A549 (cell line): ENCODE data around the gene MAP3K7. TPM values are rescaled to one million over a fixed set of nuclear protein-coding genes. Genes with fewer than 3 reads are reported as not detected.

Experiments
- ATAC-seq, 2 experiments: fragments of 200-7000 bp in 1 of 2; fragments of >200 bp in 1 of 2; cut with Nextera tagmentation in 1 of 2; cut with Tn5 transposase in 1 of 2; 3 replicates each; pipeline versions ENCODE4 v1.8.0 to v1.9.1; 2018 to 2020; ENCODE audit warnings: mild to moderate bottlenecking in 1 of 2, moderate library complexity in 1 of 2
- CTCF ChIA-PET: fragments of 300-600 bp; sonication (Branson Sonifier 250); formaldehyde crosslinking; extraction: SDS; loops from one replicate; lab custom pipeline; 2021; ENCODE audit warnings: antibody characterized with exemption, inconsistent platforms; lab: Yijun Ruan, JAX
- POLR2A ChIA-PET: fragments of 350-600 bp; formaldehyde crosslinking; extraction: SDS; loops from one replicate; lab custom pipeline; 2021; ENCODE audit warnings: antibody characterized with exemption, inconsistent platforms; lab: Yijun Ruan, JAX
- DNase-seq, 2 experiments: peaks; one replicate each; pipeline versions ENCODE4 v3.0.0 to v3.0.0-alpha.2; 2011 to 2016; ENCODE audit warnings: low read depth in 1 of 2, low spot score in 1 of 2
- FAIRE-seq: peaks from 2 replicates; lab custom pipeline; 2011; peaks lifted over from hg19 to GRCh38; lab: Jason Lieb, UNC
- H3K27ac ChIP-seq, 2 experiments: fragments of >200 bp; sonication (Bioruptor Twin); formaldehyde crosslinking; 3 replicates each; pipeline ENCODE4 v1.5.1; 2016 to 2017
- H3K4me1 ChIP-seq: fragments of >200 bp; sonication (Bioruptor Twin); formaldehyde crosslinking; 3 replicates; pipeline ENCODE4 v1.6.1; 2016
- H3K4me2 ChIP-seq: fragments of >200 bp; sonication (Bioruptor Twin); formaldehyde crosslinking; 3 replicates; pipeline ENCODE4 v1.6.1; 2016
- H3K4me3 ChIP-seq: fragments of >200 bp; sonication (Bioruptor Twin); formaldehyde crosslinking; 3 replicates; pipeline ENCODE4 v1.5.1; 2016
- H3K9me3 ChIP-seq: fragments of >200 bp; sonication (Bioruptor Twin); formaldehyde crosslinking; 3 replicates; pipeline ENCODE4 v1.6.1; 2016
- ATOH8 ChIP-seq: fragments of 250-450 bp; sonication (Bioruptor Pico); IDR thresholded peaks from 2 replicates; pipeline ENCODE4 v1.5.0; 2020; ENCODE audit warnings: low read depth, mild to moderate bottlenecking, moderate library complexity
- CBX2 ChIP-seq: fragments of 200-600 bp; sonication (generic); IDR thresholded peaks from 2 replicates; pipeline ENCODE4 v1.6.1; 2016; ENCODE audit warnings: low read depth, mild to moderate bottlenecking, borderline replicate concordance
- CHD4 ChIP-seq: fragments of 200-600 bp; sonication (generic); IDR thresholded peaks from 2 replicates; pipeline ENCODE4 v1.6.1; 2016; ENCODE audit warnings: antibody characterized with exemption, mild to moderate bottlenecking, borderline replicate concordance
- ELK1 ChIP-seq: fragments of 150-350 bp; IDR thresholded peaks from 2 replicates; pipeline ENCODE4 v1.6.1; 2014; ENCODE audit warnings: low read depth, mild to moderate bottlenecking, low read length
- ESRRA ChIP-seq: fragments of 150-350 bp; IDR thresholded peaks from 2 replicates; pipeline ENCODE4 v1.6.1; 2014; ENCODE audit warnings: mild to moderate bottlenecking, low read length, borderline replicate concordance
- JUNB ChIP-seq: fragments of >200 bp; sonication (Bioruptor Twin); formaldehyde crosslinking; IDR thresholded peaks from 2 replicates; pipeline ENCODE4 v1.6.1; 2016
- MAZ ChIP-seq: fragments of 150-350 bp; IDR thresholded peaks from 2 replicates; pipeline ENCODE4 v1.6.1; 2014; ENCODE audit warnings: antibody characterized with exemption, low read depth, low read length, borderline replicate concordance
- PBX3 ChIP-seq: IDR thresholded peaks from 2 replicates; pipeline ENCODE4 v1.6.1; 2012
- POLR2AphosphoS2 ChIP-seq: conservative IDR thresholded peaks from 2 replicates; pipeline ENCODE4 v1.6.1; 2012; ENCODE audit warnings: low read length, improper control_type of control experiment, inconsistent platforms
- RARB ChIP-seq: fragments of 250-450 bp; sonication (Bioruptor Pico); IDR thresholded peaks from 2 replicates; pipeline ENCODE4 v1.8.0; 2021; ENCODE audit warnings: mild to moderate bottlenecking, moderate library complexity
- REST ChIP-seq: fragments of 200-600 bp; sonication (generic); IDR thresholded peaks from 2 replicates; pipeline ENCODE4 v1.6.1; 2016; ENCODE audit warnings: antibody characterized with exemption, mild to moderate bottlenecking, moderate library complexity
- RNF2 ChIP-seq: fragments of 200-600 bp; sonication (generic); IDR thresholded peaks from 2 replicates; pipeline ENCODE4 v1.6.1; 2016; ENCODE audit warnings: low read depth, mild to moderate bottlenecking, antibody characterized with exemption, moderate library complexity, borderline replicate concordance
- SMC3 ChIP-seq: fragments of >200 bp; sonication (Bioruptor Twin); formaldehyde crosslinking; IDR thresholded peaks from 3 replicates; pipeline ENCODE4 v1.6.1; 2018; ENCODE audit warnings: inconsistent platforms
- SREBF2 ChIP-seq: fragments of 450-650 bp; IDR thresholded peaks from 2 replicates; pipeline ENCODE4 v1.6.1; 2014; ENCODE audit warnings: mild to moderate bottlenecking, moderate library complexity
- ZC3H11A ChIP-seq: fragments of 450-650 bp; IDR thresholded peaks from 2 replicates; pipeline ENCODE4 v1.6.1; 2014; ENCODE audit warnings: antibody characterized with exemption, mild to moderate bottlenecking
- WGBS: methylation state at CpG from one replicate; pipeline ENCODE4 v1.1.6; 2017; ENCODE audit errors: missing lambda C conversion rate; 5-methylcytosine and 5-hydroxymethylcytosine counted together
- polyA plus RNA-seq, 4 experiments: library from polyadenylated mRNA; depleted of rRNA in 3 of 4; stranded (reverse); fragments of >200 nt; fragmentation: RNase III in 1 of 4; extraction: RNeasy Plus Mini Kit Qiagen cat#74134 plus additional on column Dnase treatment in 1 of 4; gene quantifications; 2 replicates in 3 of 4; 3 replicates in 1 of 4; pipeline ENCODE4 v1.2.3, GENCODE V29; 2011 to 2017
- TF ChIP-seq, protein P1 (sequence below): IDR thresholded peaks from 2 replicates; pipeline ENCODE4 v1.6.1; 2012
- TF ChIP-seq, protein P2 (sequence below): fragments of >200 bp; sonication (Bioruptor Twin); formaldehyde crosslinking; IDR thresholded peaks from 2 replicates; pipeline ENCODE4 v1.6.1; 2016

The MAP3K7 gene
- polyA plus RNA-seq, 2 of the 4 experiments (the other 2 are of a cell fraction), result 13.7 to 32.0 TPM

DNA sequence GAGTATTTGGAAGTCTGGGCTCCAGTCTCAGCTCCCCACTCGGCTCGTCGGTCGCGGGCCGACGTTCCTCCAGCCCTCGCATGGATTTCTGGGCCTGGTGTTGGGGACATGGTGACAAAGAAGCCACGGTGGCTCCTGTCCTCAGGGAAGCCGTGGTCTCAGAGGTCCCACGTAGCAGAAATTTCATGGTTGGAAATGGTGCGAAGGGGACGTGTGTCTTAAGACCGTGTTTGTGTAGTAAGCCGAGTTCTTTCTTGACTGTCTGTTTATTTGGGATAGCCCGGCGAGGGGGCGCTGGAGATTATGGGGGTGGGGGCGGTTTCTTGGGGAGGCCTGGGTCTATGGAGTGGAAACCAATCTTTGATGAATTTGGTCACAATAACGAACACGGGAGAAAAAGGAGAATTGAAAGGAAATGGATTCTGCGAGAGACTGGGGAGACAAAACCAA lies 23.5 kb upstream of the MAP3K7 start:
- TF ChIP-seq RNF2 (peak; percentile 49; the same call in 1 of the 2 replicates), ZC3H11A (no peak)
- FAIRE-seq (no peak), ATAC-seq (no peak; a peak in 2 of 6 replicates), DNase-seq (no peak)
- Histone ChIP-seq H3K9me3 (no peaks in the 10 kb centered on the region), H3K4me2 (peak overlapping the region; percentile 81), H3K4me1 (no peaks in the 10 kb centered on the region), H3K27ac (no peak overlapping the region), H3K4me3 (peak overlapping the region; percentile 46)
- ChIA-PET CTCF (no interaction called here), POLR2A (no interaction called here)
- 53% methylated on average over 11 of the region's 22 CpGs for WGBS

DNA sequence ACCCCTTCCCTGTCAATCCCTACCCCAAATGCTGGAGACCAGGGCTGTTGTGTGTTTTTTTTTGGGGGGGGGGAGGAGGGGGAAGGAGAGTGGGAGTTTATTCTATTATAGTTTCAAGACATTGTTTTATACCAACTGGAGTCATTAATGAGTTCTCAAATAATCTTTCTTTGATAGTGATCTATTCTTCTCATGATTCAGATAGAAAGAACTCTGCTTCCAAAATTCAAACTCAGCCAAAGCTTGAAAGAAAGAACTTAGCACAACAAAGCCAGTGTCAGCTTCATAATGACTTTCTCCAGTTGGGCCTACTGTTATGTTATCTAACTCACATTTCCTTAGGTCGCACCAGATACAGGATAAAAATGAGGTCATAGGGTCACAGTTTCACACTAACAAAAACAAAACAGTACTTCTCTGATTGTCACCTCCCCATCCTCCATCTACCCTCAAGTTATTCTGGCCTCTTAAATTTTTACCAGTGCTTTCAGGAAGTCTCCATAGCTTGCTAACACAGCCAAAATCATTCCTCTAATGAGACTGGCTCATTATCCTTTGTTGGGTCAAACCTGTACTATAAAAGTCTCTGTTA lies 19.0 kb upstream of the MAP3K7 start:
- Histone ChIP-seq H3K27ac (no peak overlapping the region), H3K9me3 (no peaks in the 10 kb centered on the region)
- CTCF ChIA-PET, result no interaction called here
- no peak for TF ChIP-seq RARB (CRISPR knock-in tag)
- no peak for TF ChIP-seq JUNB
- no peak for TF ChIP-seq MAZ
- TF ChIP-seq POLR2AphosphoS2, result no peak
- no peak for TF ChIP-seq ESRRA
- TF ChIP-seq REST, result no peak
- TF ChIP-seq CBX2, result no peak
- TF ChIP-seq, protein P1, sequence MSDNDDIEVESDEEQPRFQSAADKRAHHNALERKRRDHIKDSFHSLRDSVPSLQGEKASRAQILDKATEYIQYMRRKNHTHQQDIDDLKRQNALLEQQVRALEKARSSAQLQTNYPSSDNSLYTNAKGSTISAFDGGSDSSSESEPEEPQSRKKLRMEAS, result no peak
- TF ChIP-seq SMC3, result no peak
- no peak for TF ChIP-seq ELK1
- no peak for TF ChIP-seq SREBF2
- TF ChIP-seq ATOH8 (CRISPR knock-in tag), result no peak
- TF ChIP-seq PBX3, result no peak
- TF ChIP-seq ZC3H11A, result no peak
- no peak for TF ChIP-seq CHD4
- TF ChIP-seq, protein P2, sequence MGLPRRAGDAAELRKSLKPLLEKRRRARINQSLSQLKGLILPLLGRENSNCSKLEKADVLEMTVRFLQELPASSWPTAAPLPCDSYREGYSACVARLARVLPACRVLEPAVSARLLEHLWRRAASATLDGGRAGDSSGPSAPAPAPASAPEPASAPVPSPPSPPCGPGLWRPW, result no peak
- TF ChIP-seq, all 56 proteins: peak for 0
- no peak for DNase-seq
- Histone ChIP-seq H3K4me1 (no peaks in the 10 kb centered on the region), H3K4me3 (no peak overlapping the region), H3K4me2 (no peak overlapping the region)
- ATAC-seq, result no peak
- POLR2A ChIA-PET, result no interaction called here
- WGBS, result 5% methylated on average over 1 of the region's 1 CpG
- no peak for FAIRE-seq
